Omental fat pad (tissue), 4 donors: ENCODE data around the gene ZBTB17. TPM values are rescaled to one million over a fixed set of nuclear protein-coding genes. Genes with fewer than 3 reads are reported as not detected.

ENCODE experiments used
- ATAC-seq: fragments of 150-250 bp; one replicate; pipeline ENCODE4 v1.9.1; 2016; ENCODE audit warnings: mild to moderate bottlenecking, moderate library complexity; ENCODE audit not compliant: low FRiP score
- DNase-seq: peaks from one replicate; pipeline ENCODE4 v3.0.0-alpha.2; 2019; ENCODE audit warnings: low spot score
- total RNA-seq, 4 donors: library from RNA; depleted of rRNA; stranded (reverse); fragments of >200 nt; gene quantifications; one replicate each; pipeline ENCODE4 v1.1.0, GENCODE V29; 2016
- TF ChIP-seq, protein P1 (sequence below), 3 donors: fragments of 450-650 bp; IDR thresholded peaks; one replicate each; pipeline ENCODE4 v1.5.1; 2016 to 2017; ENCODE audit warnings: antibody characterized with exemption in 3 of 3, mild to moderate bottlenecking in 3 of 3, moderate library complexity in 2 of 3

The ZBTB17 gene
- total RNA-seq, 4 donors from 2014 or later, result 20.7 to 53.6 (median 27.8) TPM

DNA sequence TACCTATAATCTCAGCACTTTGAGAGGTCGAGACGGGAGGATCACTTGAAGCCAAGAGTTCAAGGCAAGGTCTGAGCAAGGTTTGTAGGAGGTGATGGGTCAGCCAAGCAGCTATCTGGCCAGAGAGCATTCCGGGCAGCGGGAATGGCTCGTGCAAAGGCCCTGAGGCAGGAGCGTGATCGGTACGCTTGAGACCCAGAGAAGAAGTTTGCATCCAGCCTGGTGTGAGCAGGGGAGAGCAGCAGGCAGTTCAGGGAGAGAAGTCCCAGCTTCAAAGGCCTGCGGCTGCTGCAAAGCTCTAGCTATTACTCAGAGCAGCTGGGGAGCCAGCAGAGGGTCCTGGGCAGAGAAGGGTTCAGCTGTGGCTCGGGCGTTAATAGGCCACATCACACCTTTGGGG lies 23.0 kb upstream of the ZBTB17 start:
- ATAC-seq, result no peak
- no peak for DNase-seq
- TF ChIP-seq, protein P1, sequence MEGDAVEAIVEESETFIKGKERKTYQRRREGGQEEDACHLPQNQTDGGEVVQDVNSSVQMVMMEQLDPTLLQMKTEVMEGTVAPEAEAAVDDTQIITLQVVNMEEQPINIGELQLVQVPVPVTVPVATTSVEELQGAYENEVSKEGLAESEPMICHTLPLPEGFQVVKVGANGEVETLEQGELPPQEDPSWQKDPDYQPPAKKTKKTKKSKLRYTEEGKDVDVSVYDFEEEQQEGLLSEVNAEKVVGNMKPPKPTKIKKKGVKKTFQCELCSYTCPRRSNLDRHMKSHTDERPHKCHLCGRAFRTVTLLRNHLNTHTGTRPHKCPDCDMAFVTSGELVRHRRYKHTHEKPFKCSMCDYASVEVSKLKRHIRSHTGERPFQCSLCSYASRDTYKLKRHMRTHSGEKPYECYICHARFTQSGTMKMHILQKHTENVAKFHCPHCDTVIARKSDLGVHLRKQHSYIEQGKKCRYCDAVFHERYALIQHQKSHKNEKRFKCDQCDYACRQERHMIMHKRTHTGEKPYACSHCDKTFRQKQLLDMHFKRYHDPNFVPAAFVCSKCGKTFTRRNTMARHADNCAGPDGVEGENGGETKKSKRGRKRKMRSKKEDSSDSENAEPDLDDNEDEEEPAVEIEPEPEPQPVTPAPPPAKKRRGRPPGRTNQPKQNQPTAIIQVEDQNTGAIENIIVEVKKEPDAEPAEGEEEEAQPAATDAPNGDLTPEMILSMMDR (IDR thresholded peaks at IDR 0.05), result no peak

DNA sequence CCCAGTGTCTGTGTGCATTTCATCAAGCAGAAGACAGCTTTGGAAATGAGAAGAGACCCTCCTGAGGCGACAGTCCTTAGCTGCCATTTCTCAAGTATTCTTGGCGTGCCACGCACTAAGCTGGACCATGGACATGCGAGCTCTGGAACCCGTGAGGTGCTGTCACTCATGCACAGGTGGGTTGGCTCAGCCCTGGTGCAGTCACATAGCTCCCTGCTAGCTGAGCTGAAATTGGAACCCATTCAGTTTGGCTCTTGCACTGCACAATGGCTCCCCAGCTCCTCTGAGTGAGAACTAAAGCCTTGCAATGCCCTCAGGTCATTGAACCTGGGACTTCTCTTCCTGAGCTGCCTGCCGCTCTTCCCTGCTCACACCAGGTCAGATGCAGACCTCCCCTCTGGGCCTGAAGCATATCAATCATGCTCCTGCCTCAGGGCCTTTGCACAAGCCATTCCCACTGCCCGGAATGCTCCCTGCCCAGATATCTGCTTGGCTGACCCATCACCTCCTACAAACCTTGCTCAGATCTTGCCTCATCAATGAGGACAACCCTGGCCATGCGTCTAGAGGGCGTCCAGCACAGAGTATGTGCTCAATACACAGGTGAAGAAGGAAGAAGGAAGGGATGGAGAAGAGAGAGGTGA lies 21.9 kb upstream of the ZBTB17 start:
- DNase-seq, result no peak
- TF ChIP-seq, protein P1 (IDR thresholded peaks at IDR 0.05), result no peak
- ATAC-seq, result no peak

DNA sequence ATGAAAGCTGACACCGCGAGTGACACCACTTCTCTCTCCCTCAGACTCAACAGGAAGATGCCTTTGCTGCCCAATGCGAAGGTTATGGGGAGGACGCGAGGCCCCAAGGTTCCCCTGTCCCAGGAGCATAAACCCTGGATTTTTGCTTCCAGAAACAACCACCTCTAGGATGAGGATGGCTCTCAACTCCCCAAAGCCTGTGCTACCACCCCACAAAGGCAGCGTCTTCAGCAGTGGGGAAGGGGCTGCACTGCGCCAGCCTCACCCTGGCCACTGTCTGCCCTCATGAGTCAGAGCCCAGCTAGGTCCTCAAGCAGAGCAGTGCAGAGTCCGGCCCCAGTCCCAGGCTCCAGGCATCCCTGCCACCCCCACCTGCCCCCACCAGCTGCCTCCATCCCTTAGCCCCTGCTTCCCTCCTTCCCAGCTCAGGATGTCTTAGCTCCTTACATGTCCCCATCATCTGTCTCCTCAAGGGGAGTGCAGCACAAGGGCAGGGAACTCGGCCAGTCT lies 21.2 kb upstream of the ZBTB17 start:
- TF ChIP-seq, protein P1 (IDR thresholded peaks at IDR 0.05), result no peak
- no peak for ATAC-seq
- no peak for DNase-seq

DNA sequence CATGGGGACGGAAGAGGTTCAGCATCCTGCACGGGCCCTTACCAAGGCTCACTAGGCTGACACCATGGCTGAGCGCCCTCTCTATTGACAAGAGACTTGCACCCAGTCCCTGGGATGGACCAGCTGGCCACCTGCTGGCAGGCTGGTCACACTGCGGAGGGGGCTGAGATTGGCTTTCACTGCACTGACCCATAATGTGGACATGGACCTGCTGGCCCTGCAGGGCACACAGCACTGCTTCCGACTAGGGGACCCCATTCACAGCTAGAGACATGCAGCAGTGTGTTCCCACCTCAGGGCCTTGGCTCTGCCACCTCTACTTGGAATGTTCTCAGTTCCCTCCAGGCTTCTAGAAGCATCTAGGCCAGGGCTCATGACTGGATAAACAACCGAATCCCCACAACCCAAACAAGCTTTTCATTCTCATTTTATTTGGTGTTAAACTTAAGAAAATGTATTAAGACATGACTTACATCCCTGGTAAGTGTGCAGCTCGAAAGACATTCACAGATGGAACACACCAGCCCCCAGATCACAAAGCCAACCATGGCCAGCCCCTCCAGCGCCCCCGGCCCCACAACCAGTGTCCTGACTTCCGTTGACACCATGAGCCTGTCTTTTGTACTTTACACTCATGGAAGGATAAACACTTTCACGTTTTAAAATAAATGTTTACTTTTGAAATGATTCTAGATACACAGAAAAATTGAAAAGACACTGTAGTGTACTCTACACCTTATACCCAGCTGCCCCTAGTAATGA lies 18.9 kb upstream of the ZBTB17 start:
- TF ChIP-seq, protein P1 (IDR thresholded peaks at IDR 0.05), result peak in 1 of 3 donors; percentile 75
- DNase-seq, result no peak
- ATAC-seq, result peak; percentile 64

DNA sequence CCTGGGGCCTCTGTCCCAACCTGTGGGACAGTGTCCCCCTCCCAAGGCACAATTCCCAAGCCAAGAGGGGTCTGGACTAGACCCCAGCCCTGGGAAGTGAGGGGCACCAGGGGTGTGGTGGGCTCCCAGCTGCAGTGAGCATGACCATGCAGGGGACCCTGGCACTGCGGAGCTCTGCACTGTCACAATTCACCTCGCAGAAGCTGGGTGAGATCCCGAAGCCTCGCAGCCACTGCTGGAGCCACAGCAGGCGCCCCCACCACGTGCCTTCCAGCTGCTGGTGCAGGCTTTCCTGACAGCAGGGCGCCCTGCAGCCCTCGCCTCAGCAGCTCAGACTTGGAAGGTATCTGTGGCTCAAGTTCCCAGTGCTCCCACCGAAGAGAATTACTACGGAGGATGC lies 18.2 kb upstream of the ZBTB17 start:
- TF ChIP-seq, protein P1 (IDR thresholded peaks at IDR 0.05), result no peak
- ATAC-seq, result no peak
- DNase-seq, result no peak

DNA sequence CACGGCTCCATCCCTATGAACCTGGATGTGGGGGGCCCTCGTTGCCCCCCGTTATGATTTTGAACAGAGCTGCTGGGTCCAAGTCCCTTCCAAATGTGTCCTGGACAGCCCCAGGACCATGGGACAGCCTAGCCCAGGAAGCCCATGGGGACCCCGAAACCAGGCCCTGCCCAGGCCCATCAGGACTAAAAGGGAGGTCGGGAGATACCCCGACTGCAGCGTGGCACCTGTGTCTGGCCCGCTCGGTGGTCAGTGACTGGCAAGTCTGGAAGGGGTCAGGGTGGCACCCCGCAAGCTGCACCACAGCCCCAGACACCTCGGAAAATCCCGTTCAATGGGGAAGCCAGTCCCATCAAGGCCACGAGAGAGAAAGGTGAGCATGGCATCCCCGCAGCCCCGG lies 17.8 kb upstream of the ZBTB17 start:
- DNase-seq, result no peak
- TF ChIP-seq, protein P1 (IDR thresholded peaks at IDR 0.05), result no peak
- ATAC-seq, result no peak
